ENCODE data around the gene BMPR1A.
"Not testable (repeated sequence)": the region's sequence is repeated elsewhere in the genome, so short reads cannot be mapped to it uniquely, and the experiment has no call there.

BMPR1A gene

DNA sequence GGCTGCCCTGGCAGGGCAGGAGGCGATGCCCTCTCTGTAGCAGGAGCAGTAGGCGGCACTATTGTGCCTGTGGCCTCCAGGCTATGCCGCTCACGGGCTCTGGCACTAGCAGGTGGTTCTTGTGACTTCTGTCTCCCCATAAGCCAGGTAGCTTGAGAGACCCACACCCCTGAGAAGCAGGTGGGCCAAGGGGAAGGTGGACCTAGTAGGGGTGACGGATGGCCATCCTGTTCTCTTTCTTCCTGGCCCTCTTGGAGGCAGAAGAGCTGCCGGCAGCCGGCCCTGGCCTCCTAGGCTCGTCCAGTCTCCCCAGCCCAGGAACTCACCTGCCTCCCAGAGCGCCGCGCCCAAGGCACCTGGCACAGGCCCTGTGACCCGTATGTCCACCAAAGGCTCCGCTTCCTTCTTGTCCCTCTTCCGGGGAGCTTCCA lies 185.6 kb downstream of the BMPR1A start:
- DNase-seq (ENCODE audit: low spot score): no peak

DNA sequence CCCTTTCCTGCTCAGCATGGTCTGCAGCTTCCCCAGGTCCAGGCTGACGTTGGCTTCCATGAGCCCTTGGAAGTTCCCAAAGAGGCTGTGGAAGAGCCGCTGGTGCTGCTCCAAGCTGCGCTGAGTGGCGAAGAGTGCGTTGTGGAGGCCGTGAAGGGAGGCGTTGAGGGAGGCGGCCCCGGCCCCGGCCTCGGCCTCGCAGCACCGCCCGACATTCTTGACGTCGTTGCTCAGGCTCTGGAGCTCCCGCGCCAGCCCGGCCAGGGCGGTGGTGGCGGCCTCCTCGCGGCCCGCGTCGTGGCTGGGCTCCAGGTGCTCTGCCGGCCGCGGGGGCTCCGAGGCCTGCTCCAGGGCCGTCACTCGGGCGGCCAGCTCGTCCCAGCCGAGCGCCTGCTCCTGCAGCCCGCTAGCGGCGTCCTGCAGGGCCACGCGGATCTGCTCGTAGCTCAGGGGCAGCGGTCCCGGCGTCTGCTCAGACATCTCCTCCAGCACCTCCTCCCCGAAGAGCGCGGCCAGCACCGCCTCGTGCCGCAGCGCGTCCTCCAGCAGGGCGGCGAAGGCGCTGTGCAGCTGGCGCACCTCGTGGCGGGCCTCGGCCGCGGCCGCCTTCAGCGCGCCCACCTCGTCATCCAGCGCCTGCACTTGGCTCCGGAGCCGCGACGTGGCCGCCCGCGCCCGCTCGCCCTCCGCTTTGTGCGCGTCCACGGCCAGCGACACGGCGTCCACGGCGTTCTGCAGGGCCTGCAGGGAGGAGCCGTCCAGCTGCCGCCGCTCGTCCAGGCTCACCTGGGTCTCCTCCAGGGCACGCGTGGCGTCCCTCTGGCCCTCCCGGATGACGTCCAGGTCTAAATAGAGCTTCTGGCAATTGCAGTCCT lies 186.3 kb downstream of the BMPR1A start:
- DNase-seq (ENCODE audit: low spot score): no peak

DNA sequence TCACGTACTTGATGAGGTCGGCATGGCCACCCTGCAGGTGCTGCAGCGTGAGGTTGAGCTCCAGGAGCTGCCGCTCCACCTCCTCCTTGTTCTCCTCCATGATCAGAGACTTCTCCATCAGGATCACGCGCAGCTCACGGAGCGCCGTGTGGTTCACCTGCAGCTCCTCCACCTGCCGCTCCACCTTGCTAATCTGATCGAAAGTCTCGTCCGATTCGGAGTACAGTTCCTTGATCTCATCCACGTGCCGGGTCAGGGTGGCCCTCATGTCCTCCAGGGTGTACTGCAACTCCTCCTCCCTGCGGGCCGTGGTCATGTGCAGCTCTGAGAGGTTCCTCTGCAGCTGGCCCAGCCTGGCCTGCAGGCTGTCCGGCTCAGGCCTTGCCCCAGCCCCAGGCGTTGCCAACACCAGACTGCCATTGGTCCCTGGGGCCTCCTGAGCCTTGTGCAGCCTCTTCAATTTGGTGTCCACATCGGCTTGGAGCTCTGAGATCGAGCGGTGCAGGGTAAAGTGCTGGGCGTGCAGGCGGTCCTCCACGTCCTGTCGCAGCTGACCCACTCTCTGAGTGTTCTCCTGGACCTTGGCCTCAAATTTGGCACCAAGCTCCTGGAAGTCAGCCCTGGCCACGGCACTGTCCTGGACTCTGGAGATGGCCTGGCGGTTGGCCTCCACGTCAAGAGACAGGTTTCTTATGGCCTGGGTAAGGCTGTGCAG lies 187.1 kb downstream of the BMPR1A start:
- DNase-seq (ENCODE audit: low spot score): no peak

DNA sequence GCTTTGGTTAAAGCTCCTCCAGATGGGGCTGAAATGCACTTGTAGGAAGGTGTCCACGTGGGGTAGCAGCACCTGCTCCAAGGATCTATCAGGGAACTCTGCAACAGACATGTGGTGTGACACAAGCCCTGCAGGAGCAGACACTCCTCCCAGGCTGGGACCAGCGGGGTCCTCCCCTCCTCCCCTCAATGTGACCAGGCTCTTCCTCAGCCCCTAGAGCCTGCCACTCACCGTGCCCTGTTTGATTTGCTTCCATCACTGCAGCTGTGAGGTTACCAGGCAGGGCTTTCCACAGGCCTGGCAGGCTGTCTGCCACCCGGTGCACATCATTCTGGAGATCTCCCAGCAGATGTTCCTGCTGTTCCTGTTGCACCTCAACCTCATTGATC lies 187.6 kb downstream of the BMPR1A start:
- no peak for DNase-seq (ENCODE audit: low spot score)

DNA sequence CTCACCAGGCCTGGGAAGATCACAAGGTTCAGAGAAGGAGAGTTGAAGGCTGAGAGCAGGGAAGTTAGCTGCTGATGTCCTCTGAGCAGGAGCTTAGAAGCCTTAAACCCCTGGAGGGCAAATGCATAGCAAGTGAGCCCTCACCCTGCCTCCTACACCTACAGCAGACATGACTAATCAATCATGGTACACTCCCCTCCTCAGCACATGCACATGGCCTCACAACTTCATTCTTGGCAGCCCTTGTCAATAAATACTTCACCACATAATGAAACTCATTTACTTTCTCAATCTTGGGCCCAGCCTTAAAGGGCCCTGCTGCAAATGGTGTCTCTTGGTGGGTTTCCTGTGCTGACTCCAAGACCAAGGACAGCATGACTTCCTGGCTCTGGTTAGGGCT lies 188.1 kb downstream of the BMPR1A start:
- no peak for DNase-seq (ENCODE audit: low spot score)

DNA sequence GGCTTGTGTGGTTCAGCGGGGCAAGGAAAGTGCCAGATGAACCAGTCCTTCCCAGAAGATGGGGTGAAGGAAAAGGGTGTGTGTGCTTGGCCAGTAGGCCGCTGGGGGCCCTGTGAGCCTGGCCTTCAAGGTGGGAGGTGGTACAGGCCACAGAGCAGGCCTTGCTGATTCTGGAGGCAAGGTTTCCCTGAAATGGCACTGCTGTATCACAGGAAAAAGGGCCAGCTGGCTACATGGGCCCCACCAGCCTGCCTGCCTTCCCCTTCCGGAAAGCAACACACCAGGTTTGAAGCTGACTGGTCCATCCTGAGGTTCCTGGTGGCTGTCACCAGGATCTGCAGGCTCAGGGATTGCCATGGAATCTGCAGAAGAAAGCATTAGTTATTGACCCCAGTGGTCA lies 188.5 kb downstream of the BMPR1A start:
- no peak for DNase-seq (ENCODE audit: low spot score)

DNA sequence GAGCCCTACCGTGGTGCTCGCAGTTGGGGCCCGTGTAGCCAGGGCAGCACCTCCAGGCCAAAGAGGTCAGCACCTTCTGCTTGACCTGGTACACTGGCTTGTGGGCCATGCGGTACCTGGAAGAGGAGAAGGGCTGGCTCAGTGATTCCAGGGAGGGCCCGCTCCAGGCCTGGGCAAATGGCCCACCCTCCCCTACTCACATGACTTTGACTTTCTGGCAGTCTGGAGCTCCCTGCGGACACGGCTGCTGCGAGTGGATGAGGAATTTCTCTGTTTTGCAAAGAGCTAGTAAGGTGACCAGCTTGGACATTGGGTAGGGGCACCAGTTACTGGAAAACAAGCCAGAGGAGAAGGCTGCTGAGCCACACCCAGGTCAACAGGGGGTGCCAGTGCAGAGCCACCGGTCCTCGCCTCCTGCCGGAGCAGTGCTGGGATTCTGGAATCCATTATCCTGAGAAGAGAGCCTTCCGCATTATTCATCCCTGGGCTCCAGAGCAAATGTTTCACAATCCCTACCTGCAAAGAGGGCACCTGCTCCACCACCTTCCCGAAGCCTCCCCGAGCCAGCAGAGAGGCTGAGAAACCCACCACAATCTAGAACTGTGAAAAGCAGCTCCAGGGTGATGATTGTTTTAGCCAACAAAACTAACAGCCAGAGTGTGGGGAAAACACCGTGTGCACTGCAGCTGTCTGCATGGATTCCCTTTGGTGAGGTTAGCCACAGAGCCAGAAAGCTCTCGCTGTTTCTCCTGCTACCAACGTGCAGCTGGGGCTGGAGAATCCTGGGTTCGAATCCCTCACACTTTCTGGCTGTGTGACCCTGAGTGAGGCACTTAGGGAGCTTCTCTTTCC lies 189.2 kb downstream of the BMPR1A start:
- peak; percentile 65 for DNase-seq (ENCODE audit: low spot score)

DNA sequence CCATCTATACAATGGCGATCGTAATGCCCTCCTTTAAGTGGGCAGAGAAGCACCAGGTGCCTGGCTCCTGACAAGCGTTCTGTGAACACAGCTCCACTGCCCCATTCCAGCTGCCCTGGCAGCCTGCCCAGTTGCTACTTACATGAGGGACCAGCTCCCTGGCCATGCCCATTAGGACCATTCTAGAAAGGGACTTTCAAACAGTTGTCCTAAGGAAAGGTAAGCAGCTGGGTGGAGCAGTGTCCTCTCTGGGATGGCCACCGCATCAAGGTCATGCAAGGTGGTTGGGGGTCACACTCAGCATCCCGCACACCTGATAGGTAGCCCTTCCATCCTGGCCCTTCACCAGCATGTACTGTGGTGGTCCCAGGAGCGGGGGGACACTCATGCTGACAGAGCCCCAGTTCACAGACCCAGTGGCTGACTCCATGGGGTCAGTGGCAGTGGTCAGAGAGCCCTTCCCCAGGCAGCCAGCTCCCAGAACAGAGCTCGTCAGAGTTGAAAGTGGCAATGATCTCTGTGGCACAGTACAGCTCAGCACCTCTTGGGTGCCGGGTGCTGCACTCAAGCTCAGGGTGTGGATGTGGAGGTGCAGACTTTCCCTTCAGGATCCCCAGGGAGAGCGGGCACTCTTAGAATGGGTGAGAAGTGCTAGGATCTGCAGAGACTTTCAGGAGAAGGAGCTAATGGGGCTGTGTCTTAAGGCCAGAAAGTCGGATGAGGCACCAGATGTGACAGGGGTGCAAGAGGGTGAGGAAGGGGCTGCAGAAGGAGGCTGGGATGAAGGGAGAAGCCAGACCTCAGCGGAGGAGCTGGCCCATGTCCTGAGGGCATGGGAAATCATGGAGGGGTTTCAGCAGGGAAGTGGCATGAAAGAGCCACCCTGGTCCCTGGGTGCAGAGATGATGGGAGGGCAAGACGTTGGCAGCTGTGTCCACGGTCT lies 190.1 kb downstream of the BMPR1A start:
- DNase-seq (ENCODE audit: low spot score): no peak

DNA sequence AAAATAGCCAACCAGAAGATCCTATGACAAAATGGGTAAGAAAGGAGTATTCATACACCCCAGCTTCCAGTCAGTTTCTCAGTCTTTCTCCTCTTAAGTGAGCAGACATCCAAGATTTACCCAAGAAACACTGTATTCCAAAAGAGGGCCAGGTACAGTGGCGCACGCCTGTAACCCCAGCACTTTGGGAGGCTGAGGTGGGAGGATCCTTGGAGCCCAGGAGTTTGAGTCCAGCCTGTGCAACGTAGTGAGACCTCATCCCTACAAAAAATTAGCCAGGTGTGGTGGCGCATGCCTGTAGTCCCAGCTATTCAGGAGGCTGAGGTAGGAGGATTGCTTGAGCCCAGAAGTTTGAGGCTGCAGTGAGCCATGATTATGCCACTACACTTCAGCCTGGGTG lies 191.4 kb downstream of the BMPR1A start:
- not testable (repeated sequence) for DNase-seq (ENCODE audit: low spot score)

DNA sequence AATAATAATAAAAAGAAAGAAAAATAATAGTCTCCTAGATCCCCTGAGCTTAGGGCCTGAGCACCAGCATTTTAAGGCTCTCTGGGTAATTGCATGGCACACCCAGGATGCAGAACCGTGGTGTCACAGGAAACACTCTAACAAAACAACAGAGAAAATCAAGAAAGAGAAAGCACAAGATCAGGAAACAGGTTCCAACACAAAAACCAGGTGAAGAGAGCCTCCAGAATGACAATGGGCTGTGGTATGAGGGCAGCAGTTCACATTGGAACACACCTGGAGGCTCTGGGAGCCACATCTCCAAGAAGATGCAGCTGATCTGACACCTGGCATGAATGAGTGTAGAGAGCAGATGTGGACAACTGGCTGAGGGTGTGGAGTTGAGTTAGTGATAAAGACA lies 193.9 kb downstream of the BMPR1A start:
- DNase-seq (ENCODE audit: low spot score): no peak

DNA sequence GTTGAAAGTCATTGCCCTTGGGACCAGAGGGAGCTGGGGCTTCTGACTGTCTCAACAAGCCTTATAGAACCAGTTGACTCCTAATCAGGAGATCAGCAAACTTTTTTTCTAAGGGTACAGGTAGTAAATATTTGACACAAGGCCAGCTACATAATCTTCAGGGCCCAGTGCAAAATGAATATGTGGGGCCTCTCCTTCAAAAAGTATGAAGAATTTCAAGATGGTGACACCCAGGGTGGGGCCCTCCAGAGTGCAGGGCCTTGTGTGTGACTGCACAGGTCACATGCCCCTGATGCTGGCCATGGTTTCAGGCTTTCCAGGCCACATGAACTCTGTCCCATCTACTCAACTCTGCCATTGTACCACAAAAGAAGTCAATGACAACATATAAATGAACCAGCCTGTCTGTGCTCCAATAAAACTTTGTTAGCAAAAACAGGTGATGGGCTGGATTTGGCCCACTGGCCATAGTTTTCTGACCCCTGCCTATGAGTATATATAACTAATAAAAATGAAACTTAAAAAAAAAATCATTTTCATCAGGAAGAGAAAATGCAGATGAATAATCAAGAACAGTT lies 194.9 kb downstream of the BMPR1A start:
- no peak for DNase-seq (ENCODE audit: low spot score)

DNA sequence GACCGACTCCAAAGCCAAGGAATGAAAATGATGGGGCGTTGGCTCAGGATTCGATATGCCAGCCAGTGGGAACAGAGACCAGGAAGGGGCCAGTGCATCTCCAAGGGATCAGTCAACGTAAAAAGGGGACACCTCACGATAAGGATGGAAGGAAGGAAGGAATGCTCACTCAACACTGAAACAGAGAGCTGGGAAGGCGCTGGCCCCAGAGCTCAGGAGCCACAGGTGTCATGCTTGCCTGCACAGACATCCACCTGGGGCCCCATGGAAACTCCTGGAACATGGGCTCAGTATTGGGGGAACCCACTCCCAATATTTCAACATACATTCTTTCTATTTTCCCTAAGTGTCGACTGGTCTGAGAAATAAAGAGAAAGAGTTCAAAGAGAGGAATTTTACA lies 195.7 kb downstream of the BMPR1A start:
- DNase-seq (ENCODE audit: low spot score): no peak

DNA sequence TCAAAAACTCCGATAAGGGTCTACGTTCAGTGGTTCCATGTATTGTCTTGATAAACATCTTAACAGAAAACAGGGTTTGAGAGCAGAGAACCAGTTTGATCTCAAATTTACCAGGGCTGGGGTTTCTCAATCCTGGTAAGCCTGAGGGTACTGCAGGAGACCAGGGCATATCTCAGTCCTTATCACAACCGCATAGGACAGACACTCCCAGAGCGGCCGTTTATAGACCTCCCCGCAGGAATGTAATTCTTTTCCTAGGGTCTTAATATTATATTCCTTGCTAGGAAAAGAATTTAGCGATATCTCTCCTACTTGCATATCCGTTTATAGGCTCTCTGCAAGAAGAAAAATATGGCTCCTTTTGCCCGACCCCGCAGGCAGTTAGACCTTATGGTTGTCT lies 196.3 kb downstream of the BMPR1A start:
- DNase-seq (ENCODE audit: low spot score): not testable (repeated sequence)

DNA sequence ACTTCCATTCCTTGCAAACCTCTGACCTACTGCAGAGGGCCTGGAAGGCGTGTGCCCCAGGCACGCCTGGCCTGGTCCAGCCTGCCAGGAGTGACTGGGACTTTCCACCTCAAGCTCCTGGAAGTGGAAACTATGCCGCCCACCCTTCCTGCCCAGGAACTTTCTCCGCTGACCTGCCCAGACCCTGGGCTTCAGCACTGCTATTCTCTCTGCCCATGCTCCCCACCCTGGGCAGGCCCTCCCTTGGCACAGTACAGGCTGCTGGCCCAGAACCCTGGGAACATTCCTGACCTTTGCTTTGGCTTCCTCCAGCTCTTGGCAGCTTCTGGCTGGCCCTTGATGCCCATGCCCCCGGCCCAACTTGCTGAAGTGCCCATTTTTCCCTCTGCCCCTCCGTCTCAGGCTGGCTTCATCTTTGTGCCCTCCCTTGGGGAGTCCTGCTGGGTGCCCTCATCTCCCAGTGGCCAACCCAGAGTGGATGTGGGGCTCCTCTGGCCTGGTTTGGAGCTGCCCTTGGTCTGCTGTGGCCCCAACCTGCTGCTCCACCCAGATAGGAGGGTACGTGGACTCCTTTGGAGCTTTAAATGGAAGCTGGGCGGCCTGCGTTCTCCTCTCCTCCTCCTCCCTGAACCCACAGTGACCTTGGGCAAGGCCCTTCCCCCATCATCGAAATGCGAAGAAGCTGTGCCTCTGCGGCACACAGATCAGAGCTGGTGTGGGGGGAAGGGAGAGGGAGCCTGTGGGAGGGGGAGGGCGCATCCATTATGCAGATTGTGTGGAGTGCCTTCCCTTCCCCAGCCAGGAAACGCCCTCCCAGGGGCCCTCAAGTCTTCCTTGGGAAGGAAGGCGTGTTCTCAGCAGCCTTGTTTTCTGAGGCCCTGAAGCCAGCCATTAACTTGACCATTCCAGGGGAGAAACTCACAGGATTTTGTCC lies 197.6 kb downstream of the BMPR1A start:
- peak; percentile 79 for DNase-seq (ENCODE audit: low spot score)

DNA sequence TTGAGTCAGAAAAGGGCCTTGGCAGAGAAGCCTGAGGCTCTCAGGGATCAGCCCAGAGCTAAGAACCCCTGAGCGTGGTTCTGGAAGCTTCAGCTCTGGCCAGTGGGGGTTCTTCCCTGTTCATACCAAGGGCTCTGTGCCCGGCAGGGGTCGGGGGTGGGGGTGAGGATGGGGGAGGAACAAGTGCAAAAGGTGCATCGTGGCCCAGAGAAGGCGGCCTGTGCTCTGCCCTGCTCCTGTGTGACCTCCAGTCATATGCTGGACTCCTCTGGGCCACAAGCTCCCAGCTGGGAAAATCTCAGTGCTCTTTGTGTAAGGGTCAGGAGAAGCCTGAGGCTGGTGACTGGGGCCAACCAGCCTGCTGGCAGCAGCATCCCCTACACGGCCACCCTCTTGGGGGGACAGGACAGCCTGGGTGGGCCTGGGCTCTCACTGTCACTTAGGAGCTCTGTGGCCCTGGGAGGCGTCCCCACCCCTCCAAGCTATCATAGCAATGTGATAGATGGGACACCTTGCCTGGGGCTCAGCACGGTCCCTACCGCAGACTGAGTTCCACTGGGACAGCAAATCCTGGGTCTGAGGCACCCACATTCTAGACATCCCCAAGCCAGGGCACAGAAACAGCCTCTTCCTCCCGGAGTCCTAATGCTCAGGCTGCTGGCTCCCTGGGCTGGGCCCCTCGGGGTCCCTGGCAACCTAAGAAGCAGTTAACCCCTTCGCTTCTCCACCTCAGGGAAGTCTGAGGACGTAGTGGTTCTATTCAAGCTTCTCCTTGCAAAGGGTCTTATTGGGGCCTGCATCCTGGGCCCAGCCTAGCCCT lies 198.5 kb downstream of the BMPR1A start:
- peak; percentile 47 for DNase-seq (ENCODE audit: low spot score)

DNA sequence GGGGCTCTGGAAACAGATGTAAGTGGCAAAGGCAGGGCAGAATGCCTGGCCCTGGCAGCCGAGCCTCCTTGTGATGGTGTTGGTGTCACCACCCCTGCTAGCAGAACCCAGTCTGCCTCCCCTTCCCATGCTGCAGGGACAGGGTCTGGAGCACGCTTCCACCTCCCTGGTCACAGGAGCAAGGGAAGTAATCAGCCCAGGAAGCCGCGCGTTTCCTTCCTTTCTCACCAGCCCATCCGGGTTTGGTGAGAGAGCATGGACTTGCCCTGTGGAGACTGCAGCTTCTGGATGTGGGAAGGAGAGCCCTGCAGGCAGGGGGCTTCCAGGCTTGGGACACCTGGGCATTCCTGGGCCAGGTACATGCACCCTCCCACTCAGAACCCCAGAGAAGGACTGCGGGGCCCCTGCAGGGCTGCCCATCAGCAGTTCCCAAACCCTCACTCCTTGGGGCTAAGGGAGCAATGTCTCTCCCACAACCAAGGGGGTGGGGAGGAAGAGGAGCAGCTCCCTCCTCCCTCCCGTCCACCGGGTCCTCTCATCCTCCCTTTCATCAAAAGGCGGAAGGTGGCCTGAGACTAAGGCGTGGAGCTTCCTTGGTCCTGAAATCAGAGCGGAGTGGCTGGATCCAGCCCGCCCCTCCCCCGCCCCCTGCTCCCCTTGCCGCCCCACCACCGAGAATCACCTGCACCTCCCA lies 199.2 kb downstream of the BMPR1A start:
- DNase-seq (ENCODE audit: low spot score): peak; percentile 46

DNA sequence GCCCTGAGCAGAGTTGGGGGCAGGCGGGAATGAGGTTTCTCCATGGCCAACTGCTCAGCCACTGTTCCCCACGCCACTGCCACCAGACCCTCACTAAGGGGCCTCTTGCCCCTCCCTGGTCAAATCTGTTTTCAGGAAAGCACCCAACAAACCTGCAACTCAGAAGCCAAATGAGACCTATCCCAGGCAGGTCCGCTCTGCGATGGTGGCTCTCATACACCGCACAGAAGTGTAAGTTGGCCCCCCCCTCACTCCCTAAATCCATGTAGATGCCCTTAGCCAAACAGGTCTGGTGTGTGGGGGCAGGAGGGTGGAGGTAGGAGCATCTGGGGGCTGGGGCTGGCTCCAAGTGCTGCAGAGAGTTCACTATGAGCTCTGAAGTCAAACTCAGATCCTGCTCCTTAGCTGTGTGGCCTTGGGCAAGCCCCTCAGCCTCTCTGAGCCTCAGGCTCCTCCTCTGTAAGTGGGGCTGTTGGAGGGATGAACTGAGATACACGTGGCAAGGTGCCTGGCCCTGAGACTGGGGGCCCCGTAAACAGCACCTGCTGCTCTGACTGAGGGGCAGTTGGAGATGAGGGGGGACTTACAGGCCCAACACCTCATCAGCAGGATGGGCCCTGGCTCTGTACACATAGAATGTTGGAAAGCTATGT lies 199.9 kb downstream of the BMPR1A start:
- DNase-seq (ENCODE audit: low spot score): no peak

Data from ecto neural progenitor cell (in vitro differentiated cells).